Upper lobe of right lung (tissue), 1 donor: ENCODE results near the gene NDUFC2. TPM values are rescaled to one million over a fixed set of nuclear protein-coding genes. Genes with fewer than 3 reads are reported as not detected.
"Not testable (repeated sequence)": the region's sequence is repeated elsewhere in the genome, so short reads cannot be mapped to it uniquely, and the experiment has no call there.

Experiments used
- ATAC-seq: fragments of 200-7000 bp; cut with Tn5 transposase; one replicate; pipeline ENCODE4 v1.9.1; 2020; ENCODE audit warnings: mild to moderate bottlenecking, moderate library complexity
- DNase-seq: peaks from one replicate; pipeline ENCODE4 v3.0.0-alpha.2; 2020
- H3K27ac ChIP-seq: fragments of 200-600 bp; one replicate; pipeline ENCODE4 v1.8.0; 2022
- H3K27me3 ChIP-seq: fragments of 200-600 bp; one replicate; pipeline ENCODE4 v1.8.0; 2022; ENCODE audit warnings: mild to moderate bottlenecking
- H3K36me3 ChIP-seq: fragments of 200-600 bp; one replicate; pipeline ENCODE4 v1.8.0; 2022
- H3K4me1 ChIP-seq: fragments of 200-600 bp; one replicate; pipeline ENCODE4 v1.8.0; 2022
- H3K4me3 ChIP-seq: fragments of 200-600 bp; one replicate; pipeline ENCODE4 v1.8.0; 2022; ENCODE audit warnings: mild to moderate bottlenecking
- H3K9me3 ChIP-seq: fragments of 200-600 bp; one replicate; pipeline ENCODE4 v1.8.0; 2022
- intact Hi-C: fragments of 100-400 bp; cut with DNase I; formaldehyde crosslinking; loops from one replicate; pipeline ENCODE4 v1.11.0; 2022
- total RNA-seq: library from RNA; stranded (reverse); fragmentation: NEBNext Ultra II Directional; extraction: Animal tissue kit (Norgen Biotek cat#: 25700); gene quantifications from one replicate; pipeline ENCODE4 v1.2.1, GENCODE V29; 2021
- TF ChIP-seq, protein P1 (sequence below): fragments of 200-600 bp; IDR thresholded peaks from one replicate; pipeline ENCODE4 v1.8.0; 2022; ENCODE audit warnings: antibody characterized with exemption
- donor health status: DM: no; HTN: yes; CAD: no; lungs with severe emphysema.

Gene NDUFC2
- total RNA-seq, 1 donor from 2014 or later, result 140 TPM

DNA sequence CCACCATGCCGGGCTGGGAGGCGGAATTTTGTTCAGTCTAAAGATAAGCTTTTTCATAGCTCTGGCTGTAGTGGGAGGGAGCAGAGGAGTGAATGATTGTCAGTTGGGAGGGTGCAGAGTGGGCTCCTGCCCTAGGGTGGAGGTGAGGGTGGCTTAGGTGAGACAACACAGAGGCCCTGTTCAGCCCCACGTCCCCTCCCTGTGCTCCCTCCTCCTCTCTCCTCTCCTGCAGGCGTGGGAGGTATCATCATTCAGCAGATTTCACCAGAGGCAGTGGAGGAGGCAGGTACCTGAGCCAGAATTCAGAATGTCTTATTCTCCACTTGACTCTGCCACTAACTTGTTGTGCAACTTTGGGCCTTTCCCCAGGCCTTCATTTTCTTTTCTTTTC, 17.7 kb downstream of the NDUFC2 start:
- no peak for DNase-seq
- Histone ChIP-seq H3K4me3 (no peak overlapping the region), H3K36me3 (no peaks in the 10 kb centered on the region), H3K9me3 (no peaks in the 10 kb centered on the region), H3K27ac (no peak overlapping the region), H3K27me3 (no peaks in the 10 kb centered on the region), H3K4me1 (peaks cover 13% of the 10 kb centered on the region)
- TF ChIP-seq, protein P1, sequence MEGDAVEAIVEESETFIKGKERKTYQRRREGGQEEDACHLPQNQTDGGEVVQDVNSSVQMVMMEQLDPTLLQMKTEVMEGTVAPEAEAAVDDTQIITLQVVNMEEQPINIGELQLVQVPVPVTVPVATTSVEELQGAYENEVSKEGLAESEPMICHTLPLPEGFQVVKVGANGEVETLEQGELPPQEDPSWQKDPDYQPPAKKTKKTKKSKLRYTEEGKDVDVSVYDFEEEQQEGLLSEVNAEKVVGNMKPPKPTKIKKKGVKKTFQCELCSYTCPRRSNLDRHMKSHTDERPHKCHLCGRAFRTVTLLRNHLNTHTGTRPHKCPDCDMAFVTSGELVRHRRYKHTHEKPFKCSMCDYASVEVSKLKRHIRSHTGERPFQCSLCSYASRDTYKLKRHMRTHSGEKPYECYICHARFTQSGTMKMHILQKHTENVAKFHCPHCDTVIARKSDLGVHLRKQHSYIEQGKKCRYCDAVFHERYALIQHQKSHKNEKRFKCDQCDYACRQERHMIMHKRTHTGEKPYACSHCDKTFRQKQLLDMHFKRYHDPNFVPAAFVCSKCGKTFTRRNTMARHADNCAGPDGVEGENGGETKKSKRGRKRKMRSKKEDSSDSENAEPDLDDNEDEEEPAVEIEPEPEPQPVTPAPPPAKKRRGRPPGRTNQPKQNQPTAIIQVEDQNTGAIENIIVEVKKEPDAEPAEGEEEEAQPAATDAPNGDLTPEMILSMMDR, result no peak
- intact Hi-C loops, result no loop called here
- peak; percentile 55 for ATAC-seq

DNA sequence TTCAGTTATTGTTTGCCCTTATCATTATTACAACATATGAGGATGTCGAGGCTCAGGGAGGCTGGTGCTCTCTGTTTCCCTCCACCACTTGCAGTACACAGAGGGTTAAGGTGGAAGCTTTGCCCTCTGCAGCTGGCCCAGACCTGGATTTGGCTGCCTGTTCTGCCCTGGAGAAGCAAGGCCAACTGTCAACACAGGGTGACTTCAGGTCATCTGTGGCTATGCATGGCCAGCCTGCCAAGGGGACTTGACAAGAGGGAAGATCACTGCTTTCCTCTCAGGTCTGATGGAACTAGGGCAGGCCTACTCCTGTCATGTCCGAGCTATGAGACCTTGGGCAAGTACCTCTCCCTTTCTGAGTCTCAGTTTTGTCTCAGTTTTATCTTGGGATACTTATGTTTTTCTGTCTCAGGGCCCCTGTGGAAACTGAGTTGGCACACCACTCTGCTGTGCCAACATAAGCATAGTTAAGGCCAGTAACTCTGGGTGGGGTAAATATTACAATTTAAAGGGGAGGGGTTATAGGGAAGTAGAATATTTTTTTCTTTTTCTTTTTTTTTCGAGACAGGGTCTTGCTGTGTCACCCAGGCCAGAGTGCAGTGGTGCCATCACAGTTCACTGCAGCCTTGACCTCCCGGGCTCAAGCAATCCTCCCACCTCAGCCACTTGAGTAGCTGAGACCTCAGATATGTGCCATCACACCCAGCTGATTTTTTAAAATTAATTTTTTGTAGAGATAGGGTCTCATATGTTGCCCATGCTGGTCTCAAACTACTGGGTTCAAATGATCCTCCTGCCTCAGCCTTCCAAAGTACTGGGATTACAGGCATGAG, 18.4 kb downstream of the NDUFC2 start:
- no peaks in the 10 kb centered on the region for H3K36me3 ChIP-seq
- no peak overlapping the region for H3K27ac ChIP-seq
- no peaks in the 10 kb centered on the region for H3K9me3 ChIP-seq
- TF ChIP-seq, protein P1, result no peak
- H3K4me1 ChIP-seq, result peaks cover 13% of the 10 kb centered on the region
- ATAC-seq (peak; percentile 55), DNase-seq (no peak)
- intact Hi-C loops, result no loop called here
- no peak overlapping the region for H3K4me3 ChIP-seq
- H3K27me3 ChIP-seq, result no peaks in the 10 kb centered on the region

DNA sequence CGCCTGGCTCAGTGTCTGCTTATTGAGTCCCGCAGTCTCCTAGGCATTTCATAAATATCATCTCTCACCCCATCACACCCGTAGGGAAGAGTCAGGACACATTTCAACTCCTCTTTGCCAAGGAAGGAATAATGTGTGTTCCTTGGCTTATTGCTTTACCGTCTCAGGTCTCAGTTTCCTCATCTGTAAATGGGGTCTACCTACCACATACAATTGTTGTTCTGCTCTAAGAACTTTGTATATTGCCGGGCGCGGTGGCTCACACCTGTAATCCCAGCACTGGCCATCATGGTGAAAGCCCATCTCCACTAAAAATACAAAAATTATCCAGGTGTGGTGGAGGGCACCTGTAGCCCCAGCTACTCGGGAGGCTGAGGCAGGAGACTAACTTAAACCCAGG, 19.1 kb downstream of the NDUFC2 start:
- Histone ChIP-seq H3K27me3 (no peaks in the 10 kb centered on the region), H3K4me3 (no peak overlapping the region), H3K9me3 (no peaks in the 10 kb centered on the region), H3K36me3 (no peaks in the 10 kb centered on the region), H3K27ac (no peak overlapping the region), H3K4me1 (peaks cover 13% of the 10 kb centered on the region)
- ATAC-seq (no peak), DNase-seq (no peak)
- TF ChIP-seq, protein P1, result no peak
- intact Hi-C loops, result no loop called here

DNA sequence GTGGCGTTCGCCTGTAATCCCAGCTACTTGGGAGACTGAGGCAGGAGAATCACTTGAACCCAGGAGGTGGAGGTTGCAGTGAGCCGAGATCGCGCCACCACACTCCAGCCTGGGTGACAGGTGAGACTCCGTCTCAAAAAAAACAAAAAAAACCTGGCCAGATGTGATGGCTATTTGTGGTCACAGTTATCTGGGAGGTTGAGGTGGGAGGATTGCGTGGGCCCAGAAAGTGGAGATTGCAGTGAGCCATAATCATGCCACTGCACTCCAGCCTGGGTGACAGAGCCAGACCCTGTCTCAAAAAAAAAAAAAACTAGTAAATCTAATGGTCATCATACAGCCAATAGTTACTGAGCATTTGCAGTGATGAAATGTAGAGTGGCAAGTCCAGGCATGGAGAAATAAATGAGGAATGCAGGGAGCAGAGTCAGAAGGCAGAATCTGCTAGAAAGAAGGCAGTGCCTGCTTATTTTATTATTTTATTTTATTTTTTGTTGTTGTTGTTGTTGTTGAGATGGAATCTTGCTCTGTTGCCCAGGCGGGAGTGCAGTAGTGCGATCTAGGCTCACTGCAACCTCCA, 19.8 kb downstream of the NDUFC2 start:
- H3K27me3 ChIP-seq, H3K36me3 ChIP-seq, ATAC-seq, DNase-seq, intact Hi-C loops, H3K27ac ChIP-seq, H3K4me3 ChIP-seq, H3K9me3 ChIP-seq: not testable (repeated sequence)
- H3K4me1 ChIP-seq, result peaks cover 13% of the 10 kb centered on the region

DNA sequence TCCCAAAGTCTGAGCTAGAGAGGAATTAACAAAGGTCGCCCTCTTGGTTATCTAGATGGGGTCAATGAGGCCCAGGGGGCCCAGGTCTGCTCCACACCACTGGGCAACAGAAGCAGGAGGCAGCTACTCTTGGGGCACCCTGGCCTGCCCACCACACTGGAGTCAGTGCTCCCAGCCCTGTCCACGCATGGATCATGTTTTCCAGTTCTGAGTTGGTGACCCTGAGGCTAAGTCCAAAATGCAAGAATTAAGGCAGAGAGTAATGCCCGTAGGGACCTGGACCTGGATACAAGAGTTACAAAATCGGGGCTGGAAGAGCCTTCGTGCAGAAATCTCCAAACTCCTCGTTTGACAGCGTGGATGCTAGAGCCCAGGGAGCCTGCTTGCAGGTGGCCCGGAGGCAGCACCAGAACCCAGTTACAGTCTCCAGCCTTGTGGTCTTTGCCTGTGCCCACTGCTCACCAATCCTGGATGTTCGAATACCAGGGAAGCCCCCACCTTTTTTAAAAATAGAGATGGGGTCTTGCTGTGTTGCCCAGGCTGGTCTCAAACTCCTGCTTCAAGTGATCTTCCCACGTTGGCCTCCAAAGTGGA, 22.1 kb downstream of the NDUFC2 start:
- Histone ChIP-seq H3K27me3 (no peaks in the 10 kb centered on the region), H3K4me3 (no peak overlapping the region), H3K9me3 (no peaks in the 10 kb centered on the region), H3K27ac (no peak overlapping the region), H3K36me3 (no peaks in the 10 kb centered on the region), H3K4me1 (peaks cover 13% of the 10 kb centered on the region)
- intact Hi-C loops, result no loop called here
- ATAC-seq (no peak), DNase-seq (no peak)
- TF ChIP-seq, protein P1, result no peak

DNA sequence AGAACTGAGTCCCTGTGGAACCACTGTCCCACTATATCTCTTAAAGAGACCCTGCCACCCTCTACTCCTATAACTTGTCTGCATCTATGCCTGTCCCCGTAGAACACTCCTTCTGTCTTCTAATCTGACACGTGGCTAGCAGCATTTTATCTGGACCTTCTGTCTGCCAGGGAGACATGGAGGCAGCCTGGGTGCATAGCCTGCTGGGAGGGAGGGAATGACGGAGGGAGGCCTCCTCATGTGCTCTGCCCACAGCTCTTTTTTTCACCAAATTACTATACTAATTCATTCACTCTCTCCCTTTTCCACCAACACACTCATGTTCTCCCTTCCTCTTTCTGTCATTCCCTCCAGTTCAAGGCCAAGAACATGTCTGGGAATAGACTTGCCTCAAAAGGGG, 23.6 kb downstream of the NDUFC2 start:
- H3K27ac ChIP-seq, result no peak overlapping the region
- no peaks in the 10 kb centered on the region for H3K36me3 ChIP-seq
- peaks cover 6% of the 10 kb centered on the region for H3K4me1 ChIP-seq
- intact Hi-C loops, result no loop called here
- H3K27me3 ChIP-seq, result no peaks in the 10 kb centered on the region
- DNase-seq (no peak), ATAC-seq (no peak)
- no peak overlapping the region for H3K4me3 ChIP-seq
- TF ChIP-seq, protein P1, result no peak
- H3K9me3 ChIP-seq, result no peaks in the 10 kb centered on the region
